PC-9 (cell line): ENCODE measurements around the gene CCDC194. TPM values are rescaled to one million over a fixed set of nuclear protein-coding genes. Genes with fewer than 3 reads are reported as not detected.

Experiments used
- BruUV-seq: library from RNA; stranded (reverse); fragments of 400-500 nt; replicated peaks from 2 replicates; lab custom pipeline; 2021; lab: Mats Ljungman, UMichigan
- CTCF ChIA-PET: fragments of 300-600 bp; sonication (Branson Sonifier 250); formaldehyde crosslinking; loops from one replicate; lab custom pipeline; 2022; ENCODE audit warnings: antibody characterized with exemption; lab: Charles Lee
- POLR2A ChIA-PET: fragments of 300-600 bp; sonication (Branson Sonifier 250); formaldehyde crosslinking; loops from one replicate; lab custom pipeline; 2022; ENCODE audit warnings: antibody characterized with exemption; ENCODE audit not compliant: unreplicated experiment; lab: Charles Lee
- DNase-seq, 2 experiments: peaks; one replicate each; pipeline versions ENCODE4 v3.0.0 to v3.0.0-alpha.2; 2015 to 2022; ENCODE audit warnings: mixed read lengths in 1 of 2
- H2AFZ ChIP-seq: fragments of 200-600 bp; sonication (generic); 2 replicates; pipeline ENCODE4 v1.8.1; 2017; ENCODE audit warnings: antibody characterized with exemption
- H3F3A ChIP-seq: fragments of 200-600 bp; sonication (generic); 2 replicates; pipeline ENCODE4 v1.8.1; 2017; ENCODE audit warnings: antibody characterized with exemption, mild to moderate bottlenecking, low read depth; ENCODE audit not compliant: insufficient read depth
- H3K27ac ChIP-seq: fragments of 200-600 bp; sonication (generic); 2 replicates; pipeline ENCODE4 v1.6.1; 2016; ENCODE audit warnings: mixed run types
- H3K27me3 ChIP-seq: fragments of 200-600 bp; sonication (generic); 2 replicates; pipeline ENCODE4 v1.6.1; 2016; ENCODE audit warnings: low read depth, mixed run types; ENCODE audit not compliant: insufficient read depth
- H3K36me3 ChIP-seq: fragments of 200-600 bp; sonication (generic); 2 replicates; pipeline ENCODE4 v1.6.1; 2016; ENCODE audit warnings: low read depth, mixed run types
- H3K4me1 ChIP-seq: fragments of 200-600 bp; sonication (generic); replicated peaks from 2 replicates; pipeline ENCODE4 v1.6.1; 2016; ENCODE audit warnings: mixed run types; ENCODE audit not compliant: insufficient read depth
- H3K4me2 ChIP-seq: fragments of 200-600 bp; sonication (generic); 2 replicates; pipeline ENCODE4 v1.6.1; 2017; ENCODE audit warnings: mixed run types
- H3K4me3 ChIP-seq: fragments of 200-600 bp; sonication (generic); 2 replicates; pipeline ENCODE4 v1.6.1; 2016; ENCODE audit warnings: mixed run types
- H3K79me2 ChIP-seq: fragments of 200-600 bp; sonication (generic); 2 replicates; pipeline ENCODE4 v1.6.1; 2017; ENCODE audit warnings: low read depth, mixed run types
- H3K9me2 ChIP-seq: fragments of 200-600 bp; sonication (generic); 2 replicates; pipeline ENCODE4 v1.8.1; 2017; ENCODE audit warnings: mild to moderate bottlenecking; ENCODE audit not compliant: insufficient read depth
- H3K9me3 ChIP-seq: fragments of 200-600 bp; sonication (generic); 2 replicates; pipeline ENCODE4 v1.8.1; 2016; ENCODE audit warnings: low read depth; ENCODE audit not compliant: insufficient read depth
- H4K20me1 ChIP-seq: fragments of 200-600 bp; sonication (generic); 2 replicates; pipeline ENCODE4 v1.8.1; 2017; ENCODE audit not compliant: insufficient read depth
- CTCF ChIP-seq: fragments of 200-600 bp; sonication (generic); conservative IDR thresholded peaks from 2 replicates; pipeline ENCODE4 v1.6.1; 2017; ENCODE audit warnings: mixed run types, antibody characterized with exemption, mild to moderate bottlenecking, moderate library complexity
- EZH2 ChIP-seq: fragments of 200-600 bp; sonication (generic); IDR thresholded peaks from 2 replicates; pipeline ENCODE4 v1.8.0; 2017; ENCODE audit warnings: antibody characterized with exemption, low read depth
- intact Hi-C: fragments of 100-400 bp; cut with micrococcal nuclease; formaldehyde crosslinking; loops from one replicate; pipeline ENCODE4 v1.10.0; 2022; ENCODE audit not compliant: unreplicated experiment
- total RNA-seq: library from RNA; stranded (reverse); gene quantifications from 2 replicates; pipeline ENCODE4 v1.2.3, GENCODE V29; 2021

The CCDC194 gene
- total RNA-seq, 1 experiment from 2014 or later: not detected

GRCh38 chr19:17347361-17347760 is 46.6 kb downstream of the CCDC194 start:
- ChIA-PET CTCF (interaction anchor here (0.6 kb wide), 1 partner anchor 419 kb away, joined by 3 read pairs; no protein-coding TSS in a partner anchor), POLR2A (no interaction called here)
- H3K9me3 ChIP-seq: no peaks in the 10 kb centered on the region
- no peak overlapping the region for H2AFZ ChIP-seq
- H3K4me1 ChIP-seq: peaks cover 10% of the 10 kb centered on the region
- H3K27me3 ChIP-seq: no peaks in the 10 kb centered on the region
- peaks cover 33% of the 10 kb centered on the region; the same call in 1 of the 2 replicates for H3F3A ChIP-seq
- H3K9me2 ChIP-seq: no peaks in the 10 kb centered on the region
- no peaks in the 10 kb centered on the region for H3K79me2 ChIP-seq
- H4K20me1 ChIP-seq: no peaks in the 10 kb centered on the region
- no TSS peak for BruUV-seq
- no peak for DNase-seq
- H3K4me2 ChIP-seq: no peak overlapping the region
- TF ChIP-seq EZH2 (no peak), CTCF (no peak)
- no peak overlapping the region for H3K27ac ChIP-seq
- no peak overlapping the region for H3K4me3 ChIP-seq
- no peaks in the 10 kb centered on the region for H3K36me3 ChIP-seq
- intact Hi-C loops: loop anchor here (5.0 kb wide), 1 partner anchor 510 kb away; the partner anchor contains the start of gene RPL18A

GRCh38 chr19:17346109-17346671 is 47.8 kb downstream of the CCDC194 start:
- no peaks in the 10 kb centered on the region for H3K9me2 ChIP-seq
- peaks cover 38% of the 10 kb centered on the region; the same call in 1 of the 2 replicates for H3F3A ChIP-seq
- H3K4me1 ChIP-seq: peaks cover 10% of the 10 kb centered on the region
- no peaks in the 10 kb centered on the region for H3K27me3 ChIP-seq
- intact Hi-C loops: loop anchor here (1.0 to 5.0 kb wide), 3 partner anchors 40 to 511 kb away; partner anchors contain the start of gene RPL18A
- no peak overlapping the region for H2AFZ ChIP-seq
- ChIA-PET POLR2A (no interaction called here), CTCF (interaction anchor here (1.1 kb wide), 1 partner anchor 74 kb away, joined by 3 read pairs; the partner anchor contains the start of gene MVB12A)
- H3K4me3 ChIP-seq: no peak overlapping the region
- no peaks in the 10 kb centered on the region for H3K9me3 ChIP-seq
- peaks cover 5% of the 10 kb centered on the region; the same call in 1 of the 2 replicates for H3K36me3 ChIP-seq
- no peak for TF ChIP-seq EZH2
- peak; percentile 94 for TF ChIP-seq CTCF
- H3K4me2 ChIP-seq: 0 out of 2 replicates have a peak overlapping the region, but pooled peaks have one; percentile 6
- H3K27ac ChIP-seq: no peak overlapping the region
- peak in 1 of 2 experiments; percentile 79 for DNase-seq
- no peaks in the 10 kb centered on the region for H3K79me2 ChIP-seq
- BruUV-seq: no TSS peak
- H4K20me1 ChIP-seq: no peaks in the 10 kb centered on the region

GRCh38 chr19:17341845-17342244 is 52.2 kb downstream of the CCDC194 start:
- TF ChIP-seq CTCF: no peak
- no peak for TF ChIP-seq EZH2
- no TSS peak for BruUV-seq
- POLR2A ChIA-PET: no interaction called here
- Histone ChIP-seq H4K20me1 (no peaks in the 10 kb centered on the region; the same call in 1 of the 2 replicates), H3K27ac (no peak overlapping the region), H3K4me2 (no peak overlapping the region), H3K36me3 (peaks cover 6% of the 10 kb centered on the region; the same call in 1 of the 2 replicates), H3K9me3 (no peaks in the 10 kb centered on the region), H3K4me1 (peaks cover 7% of the 10 kb centered on the region), H3K79me2 (peaks cover 14% of the 10 kb centered on the region), H3F3A (peaks cover 48% of the 10 kb centered on the region; the same call in 1 of the 2 replicates), H3K9me2 (no peaks in the 10 kb centered on the region), H2AFZ (no peak overlapping the region), H3K27me3 (no peaks in the 10 kb centered on the region), H3K4me3 (no peak overlapping the region)
- DNase-seq: no peak
- CTCF ChIA-PET: no interaction called here
- intact Hi-C loops: no loop called here
